ENCODE results near the gene OR52N5. TPM values are rescaled to one million over a fixed set of nuclear protein-coding genes. Genes with fewer than 3 reads are reported as not detected.

Gene OR52N5
- total and polyA plus RNA-seq, 9 of the 15 experiments (the other 6 are each of a cell fraction or from before 2014, with no cell fraction given) = not detected

DNA sequence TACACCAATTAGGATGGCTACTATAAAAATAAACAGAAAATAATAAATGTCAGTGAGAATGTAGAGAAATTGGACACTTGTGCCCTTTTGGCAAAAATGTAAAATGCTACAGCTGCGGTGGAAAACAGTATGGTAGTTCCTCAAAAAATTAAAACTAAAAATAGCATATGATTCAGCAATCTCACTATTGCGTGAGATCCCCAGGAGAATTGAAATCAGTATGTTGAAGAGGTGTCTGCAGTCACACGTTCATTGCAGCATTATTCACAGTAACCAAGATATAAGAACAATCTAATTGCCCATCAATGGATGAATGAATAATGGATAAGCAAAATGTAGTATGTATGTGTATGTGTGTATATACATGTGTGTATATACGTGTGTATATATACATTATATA is 32.4 kb upstream of the OR52N5 start (continued):
- TF ChIP-seq FOXA3 (CRISPR knock-in tag; conservative IDR thresholded peaks at IDR 0.05 in 1 of 2, IDR thresholded peaks at IDR 0.05 in 1 of 2) = no peak
- TF ChIP-seq EWSR1 (IDR thresholded peaks at IDR 0.05; ENCODE audit: borderline replicate concordance, low read depth, partially characterized antibody) = no peak
- TF ChIP-seq ZNF316 (IDR thresholded peaks at IDR 0.05) = peak; percentile 65; the same call in 1 of the 2 replicates
- TF ChIP-seq, protein P1, sequence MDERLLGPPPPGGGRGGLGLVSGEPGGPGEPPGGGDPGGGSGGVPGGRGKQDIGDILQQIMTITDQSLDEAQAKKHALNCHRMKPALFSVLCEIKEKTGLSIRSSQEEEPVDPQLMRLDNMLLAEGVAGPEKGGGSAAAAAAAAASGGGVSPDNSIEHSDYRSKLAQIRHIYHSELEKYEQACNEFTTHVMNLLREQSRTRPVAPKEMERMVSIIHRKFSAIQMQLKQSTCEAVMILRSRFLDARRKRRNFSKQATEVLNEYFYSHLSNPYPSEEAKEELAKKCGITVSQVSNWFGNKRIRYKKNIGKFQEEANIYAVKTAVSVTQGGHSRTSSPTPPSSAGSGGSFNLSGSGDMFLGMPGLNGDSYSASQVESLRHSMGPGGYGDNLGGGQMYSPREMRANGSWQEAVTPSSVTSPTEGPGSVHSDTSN (CRISPR knock-in tag; IDR thresholded peaks at IDR 0.05; ENCODE audit: low read depth) = no peak
- TF ChIP-seq, protein P1 (tag; conservative IDR thresholded peaks at IDR 0.05; ENCODE audit: low read depth) = no peak
- no peak for TF ChIP-seq CSDE1 (IDR thresholded peaks at IDR 0.05)
- no peak for TF ChIP-seq ZNF146 (CRISPR knock-in tag; IDR thresholded peaks at IDR 0.05; ENCODE audit: unreplicated experiment)
- TF ChIP-seq NCOA6 (IDR thresholded peaks at IDR 0.05) = no peak
- no peak for TF ChIP-seq ZNF274 (IDR thresholded peaks at IDR 0.05; ENCODE audit: borderline replicate concordance, low read depth, low read length)
- TF ChIP-seq U2AF1 (optimal IDR thresholded peaks at IDR 0.05; ENCODE audit: low read depth, low read length) = no peak
- TF ChIP-seq MECOM (CRISPR knock-in tag; IDR thresholded peaks at IDR 0.05) = no peak
- TF ChIP-seq, protein P2, sequence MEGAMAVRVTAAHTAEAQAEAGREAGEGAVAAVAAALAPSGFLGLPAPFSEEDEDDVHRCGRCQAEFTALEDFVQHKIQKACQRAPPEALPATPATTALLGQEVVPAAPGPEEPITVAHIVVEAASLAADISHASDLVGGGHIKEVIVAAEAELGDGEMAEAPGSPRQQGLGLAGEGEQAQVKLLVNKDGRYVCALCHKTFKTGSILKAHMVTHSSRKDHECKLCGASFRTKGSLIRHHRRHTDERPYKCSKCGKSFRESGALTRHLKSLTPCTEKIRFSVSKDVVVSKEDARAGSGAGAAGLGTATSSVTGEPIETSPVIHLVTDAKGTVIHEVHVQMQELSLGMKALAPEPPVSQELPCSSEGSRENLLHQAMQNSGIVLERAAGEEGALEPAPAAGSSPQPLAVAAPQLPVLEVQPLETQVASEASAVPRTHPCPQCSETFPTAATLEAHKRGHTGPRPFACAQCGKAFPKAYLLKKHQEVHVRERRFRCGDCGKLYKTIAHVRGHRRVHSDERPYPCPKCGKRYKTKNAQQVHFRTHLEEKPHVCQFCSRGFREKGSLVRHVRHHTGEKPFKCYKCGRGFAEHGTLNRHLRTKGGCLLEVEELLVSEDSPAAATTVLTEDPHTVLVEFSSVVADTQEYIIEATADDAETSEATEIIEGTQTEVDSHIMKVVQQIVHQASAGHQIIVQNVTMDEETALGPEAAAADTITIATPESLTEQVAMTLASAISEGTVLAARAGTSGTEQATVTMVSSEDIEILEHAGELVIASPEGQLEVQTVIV (CRISPR knock-in tag; IDR thresholded peaks at IDR 0.05; ENCODE audit: borderline replicate concordance) = no peak
- TF ChIP-seq, protein P3, sequence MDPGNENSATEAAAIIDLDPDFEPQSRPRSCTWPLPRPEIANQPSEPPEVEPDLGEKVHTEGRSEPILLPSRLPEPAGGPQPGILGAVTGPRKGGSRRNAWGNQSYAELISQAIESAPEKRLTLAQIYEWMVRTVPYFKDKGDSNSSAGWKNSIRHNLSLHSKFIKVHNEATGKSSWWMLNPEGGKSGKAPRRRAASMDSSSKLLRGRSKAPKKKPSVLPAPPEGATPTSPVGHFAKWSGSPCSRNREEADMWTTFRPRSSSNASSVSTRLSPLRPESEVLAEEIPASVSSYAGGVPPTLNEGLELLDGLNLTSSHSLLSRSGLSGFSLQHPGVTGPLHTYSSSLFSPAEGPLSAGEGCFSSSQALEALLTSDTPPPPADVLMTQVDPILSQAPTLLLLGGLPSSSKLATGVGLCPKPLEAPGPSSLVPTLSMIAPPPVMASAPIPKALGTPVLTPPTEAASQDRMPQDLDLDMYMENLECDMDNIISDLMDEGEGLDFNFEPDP (CRISPR knock-in tag; IDR thresholded peaks at IDR 0.05) = no peak
- 0 out of 2 replicates have a peak, but pooled peaks have one; percentile 34 for TF ChIP-seq DPF2 (IDR thresholded peaks at IDR 0.05)
- TF ChIP-seq, protein P4, sequence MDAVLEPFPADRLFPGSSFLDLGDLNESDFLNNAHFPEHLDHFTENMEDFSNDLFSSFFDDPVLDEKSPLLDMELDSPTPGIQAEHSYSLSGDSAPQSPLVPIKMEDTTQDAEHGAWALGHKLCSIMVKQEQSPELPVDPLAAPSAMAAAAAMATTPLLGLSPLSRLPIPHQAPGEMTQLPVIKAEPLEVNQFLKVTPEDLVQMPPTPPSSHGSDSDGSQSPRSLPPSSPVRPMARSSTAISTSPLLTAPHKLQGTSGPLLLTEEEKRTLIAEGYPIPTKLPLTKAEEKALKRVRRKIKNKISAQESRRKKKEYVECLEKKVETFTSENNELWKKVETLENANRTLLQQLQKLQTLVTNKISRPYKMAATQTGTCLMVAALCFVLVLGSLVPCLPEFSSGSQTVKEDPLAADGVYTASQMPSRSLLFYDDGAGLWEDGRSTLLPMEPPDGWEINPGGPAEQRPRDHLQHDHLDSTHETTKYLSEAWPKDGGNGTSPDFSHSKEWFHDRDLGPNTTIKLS (IDR thresholded peaks at IDR 0.05; ENCODE audit: borderline replicate concordance, low read depth) = no peak
- TF ChIP-seq, protein P5, sequence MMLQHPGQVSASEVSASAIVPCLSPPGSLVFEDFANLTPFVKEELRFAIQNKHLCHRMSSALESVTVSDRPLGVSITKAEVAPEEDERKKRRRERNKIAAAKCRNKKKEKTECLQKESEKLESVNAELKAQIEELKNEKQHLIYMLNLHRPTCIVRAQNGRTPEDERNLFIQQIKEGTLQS (IDR thresholded peaks at IDR 0.05) = peak; percentile 80
- TF ChIP-seq, protein P5 (CRISPR knock-in tag; conservative IDR thresholded peaks at IDR 0.05) = no peak
- no peak for TF ChIP-seq FIP1L1 (IDR thresholded peaks at IDR 0.05; ENCODE audit: low read depth, low read length, poor library complexity, severe bottlenecking)
- peak; percentile 97 for TF ChIP-seq MEF2A (IDR thresholded peaks at IDR 0.05; ENCODE audit: control insufficient read depth, low read depth, low read length)

Data from K562 (cell line).